ENCODE results near the gene NEGR1.

Gene NEGR1

DNA sequence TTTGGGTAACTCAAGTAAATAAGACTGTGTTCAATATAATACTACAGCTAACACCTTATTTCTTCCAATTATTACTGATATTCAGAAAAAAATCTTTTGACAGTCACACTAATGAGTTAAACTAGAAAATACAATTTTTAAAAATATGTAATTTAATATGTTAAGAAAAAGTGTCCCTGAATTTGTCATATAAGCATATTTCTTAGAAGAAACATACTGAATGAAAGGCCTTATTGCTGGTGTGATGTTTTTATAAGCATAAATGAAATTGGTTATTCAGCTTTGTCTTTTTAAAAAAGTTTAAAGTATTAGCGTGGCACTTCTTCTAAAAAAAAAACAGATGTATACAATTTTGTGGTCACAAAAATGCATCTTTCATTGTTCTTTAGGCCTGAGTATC is 267.3 kb downstream of the NEGR1 start:
- no peak for DNase-seq

DNA sequence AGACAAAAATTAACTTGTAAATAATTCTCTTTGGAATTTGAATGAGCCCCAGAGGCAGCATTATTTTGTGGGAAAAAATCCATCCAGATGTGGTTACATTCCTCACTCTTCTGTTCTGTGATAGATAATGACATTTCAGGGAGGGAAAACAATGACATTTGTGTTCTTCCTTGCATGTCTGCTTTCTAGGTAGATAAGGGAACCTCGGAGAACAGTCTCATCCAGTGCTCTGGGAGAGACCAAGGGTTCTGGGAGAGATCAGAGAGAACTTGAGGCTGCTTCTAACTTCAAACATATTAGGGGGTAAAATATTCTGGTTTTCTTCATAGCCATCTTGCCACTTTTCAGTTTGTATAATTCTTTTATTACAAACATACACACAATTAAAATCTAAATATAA is 269.2 kb downstream of the NEGR1 start:
- no peak for DNase-seq

GRCh38 chr1:72011721-72012120 is 270.6 kb downstream of the NEGR1 start:
- no peak for DNase-seq

GRCh38 chr1:72010094-72010431 is 272.3 kb downstream of the NEGR1 start:
- no peak for DNase-seq

DNA sequence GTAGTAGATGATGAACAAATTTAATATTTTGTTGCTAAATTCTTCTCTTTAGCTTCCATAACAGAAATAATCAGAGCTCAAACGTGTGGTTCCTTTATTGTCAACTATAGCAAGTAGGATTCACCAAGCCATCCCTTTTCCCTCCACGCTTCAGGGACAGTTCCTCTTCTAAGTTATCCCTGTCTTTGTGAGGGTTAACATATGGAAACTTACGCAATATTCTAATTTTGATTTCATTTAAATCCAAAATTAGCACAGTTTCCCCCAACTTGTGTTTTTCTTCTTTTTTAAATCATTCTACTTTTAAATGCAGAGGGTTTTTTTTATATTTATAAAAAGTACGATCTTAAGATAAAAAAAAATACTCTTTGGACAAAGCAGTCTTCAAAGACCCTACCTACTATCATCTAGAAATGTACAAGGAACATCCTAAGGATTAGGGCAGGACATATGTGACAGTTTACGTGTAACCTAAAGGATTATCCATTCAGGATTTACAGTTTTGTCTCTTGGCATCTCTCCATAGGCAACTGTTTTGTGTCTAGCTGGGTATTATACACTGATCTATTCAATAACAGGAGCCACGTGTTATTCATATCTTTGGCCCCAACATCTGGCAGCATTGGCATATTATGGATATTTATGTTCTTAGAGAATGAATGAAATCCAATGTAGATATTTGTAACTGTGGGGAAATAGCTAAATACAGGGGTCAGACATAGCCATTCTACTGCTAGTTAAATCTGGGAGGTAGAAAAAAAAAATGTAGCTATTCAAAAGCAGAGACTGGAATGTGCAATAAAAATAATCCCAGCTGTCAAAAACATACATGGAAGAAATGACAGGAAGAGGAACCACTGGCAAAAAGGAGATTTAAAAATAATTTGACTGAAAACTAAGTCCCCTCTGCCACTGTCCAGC is 272.9 kb downstream of the NEGR1 start:
- no peak for DNase-seq

- DNase-seq, result no peak
Measured at GRCh38 chr1:72007312-72007711, 275.0 kb downstream of the NEGR1 start.

DNA sequence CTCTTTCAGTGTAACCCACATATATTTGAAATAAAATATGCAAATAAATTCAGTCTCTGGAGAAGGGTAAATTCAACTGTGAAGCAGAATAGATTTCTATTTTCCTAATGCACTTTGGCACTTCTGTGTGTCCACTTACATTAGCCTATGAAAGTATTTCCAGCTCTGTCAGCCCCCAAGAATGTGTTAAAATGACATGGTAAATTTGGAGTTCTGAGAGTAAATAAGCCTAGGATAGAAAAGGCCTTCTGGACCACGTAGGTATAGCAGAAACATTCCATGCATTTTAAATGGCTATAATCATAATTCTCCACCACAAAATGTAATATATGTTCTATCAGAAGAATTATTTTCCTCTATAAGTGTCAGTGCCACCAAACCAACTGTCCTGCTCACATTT is 276.2 kb downstream of the NEGR1 start:
- DNase-seq, result no peak

DNA sequence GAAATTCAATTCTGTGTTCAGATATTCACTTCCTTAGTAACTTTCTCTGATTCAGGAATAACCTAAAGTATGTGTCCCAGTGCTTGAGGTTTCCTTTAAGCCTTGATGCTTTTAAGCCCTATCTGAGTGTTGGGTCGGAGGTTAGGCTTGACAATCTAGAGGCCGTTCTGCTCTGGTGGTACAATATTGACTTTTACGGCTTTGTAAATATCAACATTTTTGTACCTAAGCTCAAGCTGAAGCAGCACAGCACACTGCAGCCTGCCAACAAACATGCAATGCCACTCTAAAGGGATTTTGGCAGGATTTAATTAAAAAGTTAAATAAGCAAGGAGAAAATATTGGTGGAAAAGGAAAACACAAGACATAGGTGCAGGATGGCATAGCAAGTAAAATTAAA is 279.2 kb downstream of the NEGR1 start:
- DNase-seq, result no peak

DNA sequence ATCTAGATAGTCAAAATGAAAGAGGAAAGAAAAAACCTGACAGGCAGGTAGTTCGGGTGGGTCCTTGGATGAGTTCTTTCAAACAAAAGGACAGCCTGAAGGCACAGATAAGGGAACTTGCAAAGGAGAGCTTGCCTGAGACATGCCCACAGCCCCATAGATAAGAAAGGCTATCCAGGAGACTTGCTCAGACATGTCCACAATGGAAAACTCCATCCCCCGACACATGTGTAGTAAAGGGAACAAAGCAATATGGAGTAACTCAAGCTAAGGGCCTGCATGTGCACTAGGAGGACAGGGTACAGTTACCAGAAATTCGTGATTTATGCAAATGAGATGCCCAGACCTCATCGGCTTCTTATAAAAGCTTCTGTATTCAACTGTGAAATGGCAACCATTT is 281.5 kb downstream of the NEGR1 start:
- no peak for DNase-seq

GRCh38 chr1:71994646-71995045 is 287.7 kb downstream of the NEGR1 start:
- no peak for DNase-seq

- DNase-seq, result no peak
Measured at GRCh38 chr1:71987181-71987580, 295.2 kb downstream of the NEGR1 start.

GRCh38 chr1:71986160-71986559 is 296.2 kb downstream of the NEGR1 start:
- no peak for DNase-seq

DNA sequence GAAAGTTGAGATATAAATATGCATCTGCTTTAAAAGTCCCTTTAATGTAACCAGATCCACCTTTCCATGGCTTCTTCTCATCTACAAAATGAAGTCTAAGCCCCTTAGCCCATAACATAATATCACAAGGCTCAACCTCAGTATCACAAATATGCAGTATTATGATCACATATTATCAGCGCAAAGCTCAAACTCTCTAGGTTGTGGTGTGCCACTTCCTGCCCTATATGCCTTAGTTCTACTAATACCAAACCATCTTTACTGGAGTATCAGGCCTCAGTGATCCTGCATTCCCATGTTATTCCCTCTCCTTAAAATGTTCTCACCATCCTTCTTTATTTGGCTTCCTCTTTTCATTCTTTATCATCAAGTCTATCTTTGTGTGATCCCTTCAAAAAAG is 301.8 kb downstream of the NEGR1 start:
- DNase-seq, result no peak

DNA sequence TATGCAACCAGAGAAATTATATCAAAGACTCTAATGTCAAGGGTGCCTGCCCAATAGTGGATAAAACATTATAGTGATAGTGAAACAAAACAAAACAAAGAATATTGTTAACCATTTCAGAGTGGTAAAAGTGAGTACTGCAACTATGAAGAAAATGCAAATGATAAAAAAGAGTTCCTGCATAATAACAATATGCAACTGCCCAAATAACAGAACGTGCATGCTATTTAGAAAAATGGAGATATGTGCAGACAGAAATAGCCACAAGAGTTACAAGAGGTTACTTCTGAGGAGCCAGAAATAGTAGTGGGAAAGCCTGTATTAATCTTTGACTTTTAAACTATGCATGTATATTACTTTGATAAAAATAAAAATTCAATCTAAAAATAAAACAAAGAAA is 302.5 kb downstream of the NEGR1 start:
- DNase-seq, result no peak

DNA sequence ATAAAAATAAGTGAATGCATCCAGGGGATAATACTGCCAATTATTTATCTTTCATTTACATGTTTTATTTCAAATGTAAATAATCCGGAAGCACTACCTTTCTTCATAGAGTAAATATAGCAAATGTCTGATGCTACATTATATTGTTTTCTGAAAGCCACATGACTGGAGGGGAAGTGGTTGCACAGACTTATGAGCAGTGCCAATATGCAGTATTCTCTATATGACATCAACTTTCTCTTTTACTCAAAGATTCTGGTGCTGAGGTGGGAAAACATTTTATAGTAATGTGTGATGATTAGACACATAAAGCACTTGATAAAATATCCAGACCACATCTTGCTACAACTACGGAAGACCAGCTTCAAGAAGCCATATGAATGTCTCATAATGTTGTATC is 314.7 kb downstream of the NEGR1 start:
- DNase-seq, result no peak

DNA sequence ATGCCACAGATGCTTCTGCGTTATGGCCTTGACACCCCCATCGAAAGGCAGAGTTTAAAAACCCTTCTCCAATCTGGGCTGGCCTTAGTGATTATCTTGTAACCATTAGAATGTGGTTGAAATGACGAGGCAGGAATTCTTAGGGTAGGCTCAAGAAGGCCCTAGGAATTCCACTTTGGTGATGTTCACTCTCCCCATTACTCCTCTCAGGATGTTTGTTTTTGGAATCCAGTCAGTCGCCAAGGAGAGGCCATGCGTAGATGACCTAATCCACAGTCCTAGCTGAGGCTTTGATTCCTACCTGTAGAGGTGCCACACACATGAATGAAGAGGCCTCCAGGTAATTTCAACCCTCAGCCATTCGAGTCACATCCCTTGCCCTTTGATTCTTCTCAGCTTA is 318.2 kb downstream of the NEGR1 start:
- DNase-seq, result no peak

GRCh38 chr1:71956613-71957285 is 325.6 kb downstream of the NEGR1 start:
- DNase-seq, result no peak

DNA sequence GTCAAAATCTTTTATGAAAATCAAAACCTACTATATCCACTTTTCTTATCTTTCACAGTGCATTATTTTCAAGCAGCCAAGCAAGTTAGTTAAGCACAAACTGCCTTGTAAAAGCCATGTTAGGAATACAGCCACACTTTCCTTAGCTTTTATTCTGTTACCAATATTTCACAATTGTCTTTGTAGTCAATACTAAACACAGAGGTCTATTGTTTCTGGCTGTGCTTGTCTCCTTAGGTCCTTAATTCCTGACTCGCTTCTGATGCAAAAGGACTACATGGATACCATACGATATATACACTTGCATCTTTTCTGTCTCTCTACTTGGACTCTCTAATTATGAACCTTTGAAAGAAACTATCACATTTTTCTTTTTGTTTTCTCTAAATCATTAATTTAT is 331.8 kb downstream of the NEGR1 start:
- no peak for DNase-seq

DNA sequence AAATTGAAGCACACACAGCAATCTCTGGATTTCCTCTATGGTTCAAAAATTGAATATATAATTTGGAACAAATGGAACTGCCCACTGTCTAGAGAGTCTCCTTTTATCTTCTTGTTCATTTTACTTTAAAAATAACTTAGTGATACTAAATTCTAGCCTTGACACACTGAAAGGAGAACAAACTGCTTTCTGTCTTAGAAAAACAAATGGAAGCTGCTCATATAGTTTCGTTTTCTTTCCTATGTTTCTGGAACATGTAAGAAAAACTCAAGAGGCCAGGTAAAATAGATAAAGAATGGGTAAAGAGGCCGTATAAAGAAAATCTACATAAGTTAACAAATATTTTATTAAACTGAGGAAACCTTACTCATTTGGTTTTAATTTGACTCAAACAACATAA is 332.7 kb downstream of the NEGR1 start:
- DNase-seq, result no peak

GRCh38 chr1:71948561-71948960 is 333.8 kb downstream of the NEGR1 start:
- no peak for DNase-seq

DNA sequence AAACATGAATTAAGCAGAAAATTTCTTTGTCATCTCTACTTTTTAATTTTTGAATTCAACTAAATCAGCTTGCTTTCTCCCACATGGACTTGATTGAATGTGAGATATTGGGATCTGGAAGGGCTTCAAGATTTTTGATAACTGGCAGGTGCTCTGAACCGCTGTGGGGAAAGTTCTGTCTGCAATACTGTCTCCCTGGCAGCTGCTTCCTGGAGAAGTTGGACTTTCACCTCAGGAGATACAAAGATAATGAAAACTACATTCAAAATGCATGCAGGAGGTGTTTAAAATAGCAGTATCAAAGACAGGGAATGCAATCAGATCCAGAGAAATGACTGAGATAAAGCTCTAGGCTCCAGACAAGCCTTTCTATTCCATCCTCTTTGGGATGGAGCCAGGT is 338.3 kb downstream of the NEGR1 start:
- no peak for DNase-seq

GRCh38 chr1:71940261-71940660 is 342.1 kb downstream of the NEGR1 start:
- DNase-seq, result no peak

- DNase-seq, result no peak
Measured at GRCh38 chr1:71930511-71930910, 351.8 kb downstream of the NEGR1 start.

DNA sequence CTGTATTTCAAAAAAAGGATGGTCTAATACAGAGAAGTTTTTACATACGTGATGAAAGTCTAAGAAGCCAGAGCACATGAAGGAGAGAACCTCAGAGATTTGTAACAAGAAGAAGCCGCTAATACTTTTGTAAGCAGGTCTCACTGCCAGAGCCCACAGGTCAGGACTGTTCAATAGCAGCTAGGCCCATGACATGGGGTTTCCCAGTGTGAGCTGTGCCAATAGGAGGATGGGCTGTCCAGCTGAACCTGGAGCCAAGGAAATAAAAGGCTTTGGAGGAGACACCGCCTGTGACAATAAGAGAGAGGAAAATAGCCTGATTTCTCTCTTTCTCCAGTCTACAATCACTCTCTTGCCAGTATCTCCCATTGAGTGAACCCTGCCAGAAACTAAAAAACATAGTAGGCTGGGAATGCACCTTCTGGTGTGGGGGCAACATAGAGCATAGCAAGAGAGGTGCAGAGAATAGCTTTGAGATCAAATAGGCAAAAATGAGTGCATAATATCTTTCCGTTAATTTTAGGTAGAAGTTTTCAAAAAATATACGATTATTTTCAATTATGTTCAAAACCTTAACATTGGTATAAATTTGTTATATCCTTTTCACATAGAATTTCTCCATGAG is 360.3 kb downstream of the NEGR1 start:
- DNase-seq, result no peak

Measured in NCI-H1417 treated with DMSO at 0.1 percent for 48 hours (cell line).